ENCODE measurements around the gene CFD. TPM values are rescaled to one million over a fixed set of nuclear protein-coding genes. Genes with fewer than 3 reads are reported as not detected.

CFD gene
- total and polyA plus RNA-seq, 10 of the 15 experiments (the other 5 are each of a cell fraction or from before 2014, with no cell fraction given): 0.05 to 1.1 (median 0.38) TPM; not detected in 4

- TF ChIP-seq CEBPB (IDR thresholded peaks at IDR 0.05; ENCODE audit: borderline replicate concordance in 1 of 2, low read depth in 2 of 2, low read length in 2 of 2): no peak
- no peak for TF ChIP-seq NFIC (IDR thresholded peaks at IDR 0.05; ENCODE audit: low read depth, low read length)
- no peak for TF ChIP-seq BMI1 (IDR thresholded peaks at IDR 0.05; ENCODE audit: borderline replicate concordance)
- TF ChIP-seq GABPA (IDR thresholded peaks at IDR 0.05; ENCODE audit: low read depth): no peak
- no peak for TF ChIP-seq ETV6 (conservative IDR thresholded peaks at IDR 0.05 in 1 of 2, IDR thresholded peaks at IDR 0.05 in 1 of 2; ENCODE audit: borderline replicate concordance in 1 of 2, low read depth in 1 of 2)
- no peak for TF ChIP-seq PAX5 (IDR thresholded peaks at IDR 0.05; ENCODE audit: borderline replicate concordance, low read depth, low read length)
These were observed 12.9 kb downstream of the CFD start (continued) for GRCh38 chr19:872266-872951.

GRCh38 chr19:873084-873483 is 13.6 kb downstream of the CFD start:
- no peaks in the 10 kb centered on the region; a peak in 2 of 4 replicates for H3K36me3 ChIP-seq (ENCODE audit: control insufficient read depth in 2 of 2, insufficient read depth in 2 of 2, low read length in 1 of 2)
- in situ Hi-C loops (cut with MboI) (no loop called here), intact Hi-C loops (cut with micrococcal nuclease; ENCODE audit: unreplicated experiment) (no loop called here)
- no TSS peak for BruUV-seq (replicated peaks)
- peak; percentile 93 for ATAC-seq
- ChIA-PET RAD21 (ENCODE audit: unreplicated experiment) (no interaction called here), POLR2A (no interaction called here), CTCF (no interaction called here), SMC1A (ENCODE audit: uncharacterized antibody, unreplicated experiment) (interaction anchor here (0.7 kb wide), 1 partner anchor 17 kb away, joined by 4 read pairs; no protein-coding TSS in a partner anchor)
- H4K20me1 ChIP-seq (ENCODE audit: control insufficient read depth, insufficient read depth): no peaks in the 10 kb centered on the region
- DNase-seq (ENCODE audit: low read depth, low spot score): peak; percentile 32
- FAIRE-seq: no peak
- H3K4me2 ChIP-seq (ENCODE audit: control insufficient read depth, insufficient read depth): no peak overlapping the region
- no peaks in the 10 kb centered on the region for H3K4me1 ChIP-seq (ENCODE audit: control insufficient read depth, insufficient read depth, low read length)
- H3K79me2 ChIP-seq (ENCODE audit: control insufficient read depth, insufficient read depth, low read length): no peaks in the 10 kb centered on the region
- no peak overlapping the region for H3K4me3 ChIP-seq
- no peaks in the 10 kb centered on the region for H3K9me3 ChIP-seq (replicated peaks; ENCODE audit: control insufficient read depth, insufficient read depth, low read length)
- H3K27me3 ChIP-seq (replicated peaks in 1 of 2; ENCODE audit: control insufficient read depth in 2 of 2, insufficient read depth in 2 of 2, low read length in 1 of 2): no peaks in the 10 kb centered on the region
- no peak overlapping the region for H3K27ac ChIP-seq (ENCODE audit: control insufficient read depth, insufficient read depth)
- H2AFZ ChIP-seq (ENCODE audit: control insufficient read depth, low read depth, low read length): no peak overlapping the region
- no peak overlapping the region for H3K9ac ChIP-seq (ENCODE audit: control insufficient read depth, insufficient read depth, low read length)
- WGBS (ENCODE audit: insufficient coverage, insufficient replicate concordance, low lambda C conversion rate, missing lambda C conversion rate): 2% methylated on average over 6 of the region's 13 CpGs
- TF ChIP-seq LARP7 (IDR thresholded peaks at IDR 0.05): no peak
- no peak for TF ChIP-seq BACH1 (IDR thresholded peaks at IDR 0.05; ENCODE audit: borderline replicate concordance)
- TF ChIP-seq MTA3 (IDR thresholded peaks at IDR 0.05; ENCODE audit: borderline replicate concordance, low read length): no peak
- no peak for TF ChIP-seq NR2C1 (IDR thresholded peaks at IDR 0.05)
- TF ChIP-seq CHD2 (IDR thresholded peaks at IDR 0.05; ENCODE audit: borderline replicate concordance, low read depth, low read length): no peak
- TF ChIP-seq JUNB (IDR thresholded peaks at IDR 0.05): no peak
- TF ChIP-seq ZNF592 (IDR thresholded peaks at IDR 0.05): no peak
- TF ChIP-seq SREBF2 (IDR thresholded peaks at IDR 0.05; ENCODE audit: low read length): no peak
- TF ChIP-seq ATF2 (IDR thresholded peaks at IDR 0.05; ENCODE audit: low read length): no peak
- TF ChIP-seq PBX3 (IDR thresholded peaks at IDR 0.05; ENCODE audit: insufficient replicate concordance, low read depth, low read length): no peak
- TF ChIP-seq BHLHE40 (IDR thresholded peaks at IDR 0.05; ENCODE audit: borderline replicate concordance in 1 of 2, low read depth in 2 of 2, low read length in 1 of 2): no peak
